HG03439 (cell line): Measurements from ENCODE around the gene MARK3.

Experiments
- ATAC-seq: cut with Tn5 transposase; IDR thresholded peaks from one replicate; pipeline ENCODE4 v1.9.1; 2021; ENCODE audit warnings: mild to moderate bottlenecking, moderate library complexity; ENCODE audit not compliant: unreplicated experiment

The MARK3 gene

DNA sequence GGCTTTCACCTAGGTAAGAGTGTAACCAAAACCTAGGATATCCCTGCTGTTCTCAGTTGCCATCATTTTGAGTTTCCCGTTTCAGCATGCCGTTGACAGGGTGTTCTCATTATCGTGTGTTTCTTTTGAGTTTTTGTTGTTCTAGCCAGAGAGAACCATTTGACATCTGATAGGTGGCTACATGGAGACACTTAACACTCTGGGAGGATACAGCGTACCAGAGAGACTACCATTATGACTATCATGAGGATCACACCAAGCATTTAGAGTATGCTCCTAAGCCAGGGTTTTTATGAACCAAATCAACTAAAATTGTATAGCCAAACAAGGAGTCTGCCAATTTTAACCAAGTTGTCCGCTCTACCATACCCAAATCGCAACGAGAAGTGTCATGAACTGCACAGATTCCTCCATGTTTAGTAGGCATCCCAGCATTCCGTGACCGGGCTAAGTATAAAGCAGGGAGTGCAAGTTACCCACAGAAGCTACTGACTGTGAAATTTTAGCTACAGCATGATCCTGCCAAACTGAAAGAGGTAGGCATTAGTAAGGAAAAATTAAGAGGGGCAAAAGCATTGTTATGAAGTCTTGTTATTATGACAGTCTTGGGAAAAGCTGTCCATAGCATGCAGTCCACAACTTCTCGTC, 48.8 kb downstream of the MARK3 start:
- no peak for ATAC-seq

DNA sequence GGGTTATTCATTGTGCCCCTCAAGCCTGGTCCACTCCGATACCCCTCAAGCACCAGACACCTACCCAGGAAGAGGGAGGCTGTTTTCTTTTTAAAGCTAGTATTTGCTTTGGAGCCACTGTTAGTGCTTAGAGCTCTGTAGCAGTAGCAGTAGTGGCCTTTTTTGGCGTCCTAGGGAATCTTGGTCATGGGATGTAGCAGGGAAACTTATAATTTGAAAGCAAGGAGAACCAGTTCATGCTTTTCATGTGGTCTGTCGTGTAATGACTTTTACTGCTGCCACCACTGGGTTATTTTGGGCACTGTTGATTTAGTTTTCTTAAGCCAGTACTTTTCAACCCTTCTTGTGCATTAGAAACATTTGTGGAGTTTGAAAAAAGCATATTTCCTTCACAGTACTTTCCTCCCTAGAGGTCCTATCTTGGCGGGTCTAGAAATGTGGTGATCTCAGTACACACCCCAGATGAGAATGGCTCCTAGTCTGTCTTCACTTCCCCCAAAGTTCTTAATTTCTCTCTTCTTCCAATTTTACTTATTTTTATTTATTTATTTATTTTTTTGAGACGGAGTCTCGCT, 49.7 kb downstream of the MARK3 start:
- no peak for ATAC-seq

DNA sequence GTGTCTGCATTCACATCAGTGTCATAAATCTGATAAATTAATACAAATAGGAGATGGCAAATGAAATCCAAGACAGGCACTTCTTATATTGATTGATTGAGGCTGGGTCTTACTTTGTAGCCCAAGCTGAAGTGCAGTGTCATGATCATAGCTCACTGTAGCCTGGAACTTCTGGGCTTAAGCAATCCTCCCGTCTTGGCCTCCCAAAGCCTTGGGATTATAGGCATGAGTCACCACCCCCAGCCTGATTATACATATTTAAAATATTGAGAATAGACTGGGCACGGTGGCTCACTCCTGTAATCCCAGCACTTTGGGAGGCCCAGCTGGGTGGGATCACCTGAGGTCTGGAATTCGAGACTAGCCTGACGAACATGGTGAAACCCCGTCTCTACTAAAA, 51.3 kb downstream of the MARK3 start:
- no peak for ATAC-seq

DNA sequence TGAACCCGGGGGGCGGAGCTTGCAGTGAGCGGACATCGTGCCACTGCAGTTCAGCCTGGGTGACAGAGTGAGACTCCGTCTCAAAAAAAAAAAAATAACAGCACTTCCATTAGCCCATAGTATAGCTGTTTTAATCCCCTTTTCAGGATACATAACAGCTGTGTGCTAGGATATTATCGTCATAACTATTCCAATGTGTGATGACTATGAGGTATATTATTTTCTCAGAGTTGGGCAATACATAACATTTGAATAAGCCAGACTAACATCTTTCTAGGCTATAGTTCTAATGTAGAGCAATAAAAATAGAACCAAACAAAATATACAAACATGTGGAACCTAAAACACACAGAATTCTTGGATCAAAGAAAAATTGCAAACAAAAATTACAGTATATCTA, 57.1 kb downstream of the MARK3 start:
- no peak for ATAC-seq

DNA sequence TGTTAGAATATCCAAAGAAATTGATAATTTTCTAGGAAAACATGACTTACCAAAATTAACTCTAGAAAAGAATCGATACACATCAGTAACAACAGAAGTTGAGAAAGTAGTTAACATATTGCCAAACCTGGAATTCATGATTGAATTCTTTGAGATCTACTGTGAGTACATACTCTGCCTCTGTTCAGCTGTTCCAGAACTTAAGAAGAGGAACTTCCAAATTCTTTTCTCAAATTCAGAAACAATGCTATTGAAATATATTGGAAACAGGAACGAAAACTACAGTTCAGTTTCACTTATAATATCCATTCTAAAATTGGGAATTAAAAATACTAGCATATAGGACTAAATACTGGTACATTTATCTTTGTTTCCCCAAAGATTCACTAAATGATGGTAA, 57.9 kb downstream of the MARK3 start:
- ATAC-seq = no peak

DNA sequence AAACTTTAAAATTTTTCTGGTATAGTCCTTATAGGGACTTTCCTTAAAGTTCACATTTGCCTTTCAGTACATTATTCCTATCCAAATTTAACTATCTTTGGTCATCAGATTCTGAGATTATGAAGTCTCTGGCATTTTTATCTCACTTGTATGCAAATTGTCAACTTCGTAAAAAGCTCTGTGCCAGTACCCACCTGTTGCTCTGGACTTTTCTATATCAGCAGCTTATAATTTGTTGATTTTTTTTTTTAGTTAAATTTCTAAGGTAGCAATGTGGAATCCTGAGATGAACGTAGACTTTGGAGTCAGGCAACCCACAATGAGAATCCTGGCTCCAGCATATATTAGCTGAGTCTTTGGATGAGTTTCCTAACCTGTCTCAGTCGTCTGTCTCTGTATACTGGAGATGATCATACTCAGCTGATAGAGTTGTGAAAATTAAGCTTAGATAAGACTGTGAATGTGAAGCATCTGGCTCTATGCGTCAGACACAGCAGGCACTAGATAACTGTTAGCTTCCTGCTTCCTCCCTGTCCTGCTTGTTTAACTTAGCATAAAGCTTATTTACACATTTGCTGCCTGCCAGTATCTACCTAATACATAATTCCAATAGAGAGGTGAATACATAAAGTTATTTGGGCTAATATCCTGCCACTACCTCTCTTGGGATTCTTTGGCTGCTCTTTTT, 59.8 kb downstream of the MARK3 start:
- no peak for ATAC-seq

DNA sequence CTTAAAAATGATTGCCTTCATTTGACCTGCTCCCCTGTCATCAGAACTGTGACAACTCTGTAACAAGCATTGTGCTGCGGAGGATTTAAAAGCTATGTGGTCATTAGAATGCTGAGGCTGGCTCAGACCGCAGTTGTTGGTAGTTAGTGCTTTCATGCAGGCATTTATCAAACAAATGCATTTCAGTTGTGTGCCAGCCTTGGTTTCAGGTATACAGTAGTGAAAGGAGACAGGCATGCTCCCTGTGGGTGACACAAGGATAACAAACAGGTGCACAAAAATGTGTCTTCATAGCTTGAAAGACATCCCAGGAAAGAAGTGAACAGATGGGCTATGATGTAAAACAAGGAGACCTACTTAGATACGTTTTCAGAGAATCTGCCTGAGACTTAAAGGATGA, 60.6 kb downstream of the MARK3 start:
- ATAC-seq = no peak

DNA sequence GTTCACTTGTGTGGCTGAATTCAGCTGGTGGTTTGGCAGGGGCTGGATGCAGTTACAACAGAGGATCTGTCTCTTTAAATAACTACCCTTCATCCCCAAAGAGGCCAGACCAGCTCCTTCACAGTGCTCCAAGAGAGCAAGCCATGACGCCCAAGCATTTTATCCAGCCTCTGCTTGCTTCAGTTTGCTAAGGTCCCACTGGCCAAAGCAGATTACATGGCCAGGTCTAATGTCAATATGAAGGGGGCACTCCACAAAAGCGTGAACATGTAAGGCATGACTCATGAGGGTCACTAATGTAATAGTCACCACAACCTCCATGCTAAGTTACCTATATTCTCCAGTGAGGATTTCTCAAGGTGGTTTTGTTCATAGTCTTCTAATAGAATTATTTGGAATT, 62.9 kb downstream of the MARK3 start:
- no peak for ATAC-seq

DNA sequence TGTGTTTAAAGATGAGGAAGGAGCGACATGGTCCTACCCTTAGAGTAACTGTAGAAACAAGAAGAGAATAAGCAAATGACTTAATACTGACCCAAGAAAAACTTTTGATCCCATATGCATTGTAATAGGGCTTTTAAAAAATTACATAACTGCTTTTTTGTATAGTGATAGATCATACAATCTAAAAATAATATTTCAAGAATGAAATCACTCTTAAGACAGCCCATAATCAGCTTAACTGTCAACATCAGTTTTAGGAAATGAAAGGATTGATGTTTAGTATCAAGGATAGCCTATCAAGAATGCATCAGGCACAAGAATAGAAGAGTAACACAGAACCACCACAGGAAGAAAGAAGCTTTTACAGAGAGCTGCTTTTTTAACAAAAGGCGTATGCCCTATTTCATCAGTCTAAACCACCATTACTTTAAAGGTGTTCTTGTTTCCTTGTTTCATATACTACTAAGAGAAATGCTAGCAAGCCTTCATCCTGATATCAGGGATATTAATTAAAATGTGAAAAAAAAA, 64.5 kb downstream of the MARK3 start:
- no peak for ATAC-seq

DNA sequence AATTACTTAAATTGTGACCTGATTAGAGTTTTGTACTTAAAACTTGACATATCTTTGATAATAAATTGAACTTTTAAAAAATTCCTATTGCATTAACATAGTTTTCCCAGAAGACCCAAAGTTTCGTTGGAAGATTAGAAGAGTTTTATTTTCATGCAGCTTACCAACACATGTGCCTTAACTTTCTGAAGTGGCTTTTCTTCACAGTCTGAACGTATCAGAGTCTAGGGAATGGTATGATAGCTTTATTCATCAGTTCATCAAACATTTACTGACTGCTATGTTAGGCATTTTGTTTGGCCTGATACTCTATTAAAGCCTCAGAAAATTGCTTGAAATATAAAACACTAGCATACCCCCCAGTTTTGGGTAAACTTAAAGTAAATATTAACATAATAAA, 65.2 kb downstream of the MARK3 start:
- ATAC-seq = no peak

DNA sequence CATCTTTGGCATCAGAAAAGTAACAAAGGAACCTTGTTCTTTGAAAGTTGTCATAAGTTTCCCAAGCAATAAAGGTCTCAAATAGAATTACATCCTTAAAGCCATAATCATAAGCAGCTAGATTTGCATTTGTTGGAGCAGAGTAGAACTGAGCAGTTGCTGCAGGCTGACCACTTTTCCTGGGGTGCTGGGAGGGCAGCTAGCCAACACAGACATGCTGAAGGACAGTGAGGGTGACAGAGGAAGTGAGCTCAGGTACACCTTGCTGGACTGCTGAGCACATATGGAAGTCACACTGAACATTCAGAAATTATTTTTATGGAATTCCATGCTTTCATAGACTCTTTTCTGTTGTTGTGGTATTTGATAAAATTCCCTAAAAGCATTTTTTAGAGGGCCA, 66.2 kb downstream of the MARK3 start:
- no peak for ATAC-seq

DNA sequence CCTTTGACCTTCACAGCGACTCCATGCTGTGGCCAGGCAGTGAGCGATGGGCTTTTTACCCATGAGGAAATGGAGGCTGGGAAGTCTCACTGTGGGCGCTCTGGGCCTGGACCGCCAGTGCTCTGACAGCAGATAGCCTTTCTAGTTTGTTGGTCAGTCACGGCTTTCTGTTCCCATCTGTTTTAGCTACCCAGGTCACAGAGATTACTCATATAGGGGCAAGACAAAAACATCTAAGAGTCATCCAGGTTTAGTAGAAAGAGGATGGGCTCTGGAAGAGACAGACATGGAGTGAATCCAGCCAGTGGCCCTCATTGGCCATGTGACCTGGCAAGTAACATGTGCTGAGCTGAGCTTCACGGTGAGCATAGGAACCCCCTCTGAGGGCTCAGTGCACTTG, 68.6 kb downstream of the MARK3 start:
- no peak for ATAC-seq

DNA sequence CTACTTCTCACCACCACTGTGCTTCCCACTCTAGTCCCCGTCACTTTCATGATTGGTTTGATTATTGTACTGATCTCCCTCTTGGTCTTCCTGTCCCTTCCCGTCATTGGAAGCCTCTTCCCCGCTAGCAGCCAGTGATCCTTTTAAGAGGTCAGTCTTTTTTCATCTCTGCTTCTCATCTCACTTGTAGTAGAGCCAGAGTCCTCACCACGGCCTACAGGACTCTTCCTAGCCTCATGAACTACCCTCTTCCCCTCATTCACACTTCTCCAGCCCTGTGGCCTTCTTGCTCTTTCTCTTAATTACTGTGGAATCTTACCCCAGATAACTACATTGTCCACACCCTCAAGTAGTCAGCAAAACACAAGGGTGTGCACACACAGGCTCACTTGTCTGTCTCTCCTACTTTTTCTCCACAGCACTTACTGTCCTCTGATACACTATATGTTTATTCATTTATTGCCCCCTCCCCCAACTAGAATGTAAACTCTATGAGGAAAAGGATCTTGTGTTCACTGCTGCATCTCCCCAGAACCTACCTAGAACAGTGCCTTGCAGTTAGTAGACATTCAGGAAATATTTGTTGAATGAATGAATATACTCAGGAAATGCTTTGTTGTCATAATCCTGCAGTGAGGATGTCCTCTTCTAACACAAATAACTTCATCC, 71.1 kb downstream of the MARK3 start:
- ATAC-seq = no peak

DNA sequence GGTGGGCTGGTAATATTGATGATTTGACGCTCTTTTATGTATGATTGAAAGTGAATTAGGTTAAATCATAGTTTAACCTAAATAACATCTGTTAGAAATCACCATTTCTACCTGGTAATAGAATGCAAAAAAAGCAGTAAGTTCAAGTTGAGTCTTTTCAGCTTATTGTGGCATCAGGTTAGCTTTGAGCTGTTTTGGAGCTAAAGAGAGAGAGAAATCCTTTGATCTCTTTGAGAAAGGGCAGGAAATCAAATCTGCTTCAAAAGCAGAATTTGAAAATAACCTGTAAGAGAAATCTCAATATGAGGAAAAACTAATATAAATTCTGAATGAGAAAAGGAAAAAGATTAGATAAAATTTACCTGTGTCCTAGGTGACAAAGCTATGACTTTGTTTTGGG, 75.2 kb downstream of the MARK3 start:
- no peak for ATAC-seq

DNA sequence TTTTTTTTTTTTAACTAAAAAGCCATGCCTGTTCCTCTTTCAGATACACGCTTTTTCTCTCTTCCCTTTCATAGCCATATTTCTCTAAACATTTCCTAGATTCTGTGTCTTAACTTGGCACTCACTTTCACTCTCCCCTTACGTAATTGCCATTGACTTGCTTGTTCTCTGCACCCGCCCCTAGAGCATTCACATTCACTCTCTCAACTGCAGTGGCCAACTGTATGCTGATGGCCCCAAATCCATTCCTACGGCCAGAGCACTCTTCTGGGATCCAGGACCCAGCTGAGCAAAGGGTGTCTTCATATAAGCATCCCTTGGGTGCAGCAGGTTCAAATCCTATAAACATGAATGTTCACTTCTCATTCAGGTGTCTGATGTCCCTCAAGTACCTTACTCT, 77.9 kb downstream of the MARK3 start:
- no peak for ATAC-seq

DNA sequence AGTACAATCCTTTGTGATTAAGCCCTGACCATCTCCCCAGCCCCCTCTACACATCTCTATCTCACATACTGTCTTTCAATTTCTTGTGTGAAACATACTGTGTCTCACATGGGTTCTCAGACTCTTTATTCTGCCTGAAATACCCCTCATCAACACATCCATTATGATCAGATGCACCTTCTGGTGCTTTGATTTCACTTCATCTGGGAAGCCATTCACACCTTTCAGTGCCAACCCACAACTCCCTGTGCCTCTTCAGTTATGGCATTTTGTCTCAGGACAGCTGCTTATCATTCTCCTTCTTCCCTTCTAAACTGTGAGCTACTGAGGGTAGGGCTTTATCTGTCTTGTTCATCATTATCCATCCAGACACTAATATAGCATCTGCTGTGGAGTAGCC, 78.6 kb downstream of the MARK3 start:
- ATAC-seq = no peak

DNA sequence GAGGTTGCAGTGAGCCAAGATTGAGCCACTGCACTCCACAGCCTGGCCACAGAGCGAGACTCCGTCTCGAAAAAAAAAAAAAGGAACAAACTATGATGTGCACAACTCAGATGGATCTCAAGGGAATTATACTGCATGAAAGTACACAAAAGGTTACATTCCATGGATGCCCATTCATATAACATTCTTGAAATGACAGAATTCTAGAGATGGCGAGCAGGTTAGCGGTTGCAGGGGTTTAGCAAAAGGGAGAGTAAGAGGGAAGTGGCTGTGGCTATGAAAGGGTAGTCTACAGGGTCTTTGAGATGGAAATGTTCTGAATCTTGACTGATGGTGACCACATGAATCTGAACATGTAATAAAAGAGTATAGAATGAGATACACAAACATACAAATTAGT, 87.7 kb downstream of the MARK3 start:
- no peak for ATAC-seq

DNA sequence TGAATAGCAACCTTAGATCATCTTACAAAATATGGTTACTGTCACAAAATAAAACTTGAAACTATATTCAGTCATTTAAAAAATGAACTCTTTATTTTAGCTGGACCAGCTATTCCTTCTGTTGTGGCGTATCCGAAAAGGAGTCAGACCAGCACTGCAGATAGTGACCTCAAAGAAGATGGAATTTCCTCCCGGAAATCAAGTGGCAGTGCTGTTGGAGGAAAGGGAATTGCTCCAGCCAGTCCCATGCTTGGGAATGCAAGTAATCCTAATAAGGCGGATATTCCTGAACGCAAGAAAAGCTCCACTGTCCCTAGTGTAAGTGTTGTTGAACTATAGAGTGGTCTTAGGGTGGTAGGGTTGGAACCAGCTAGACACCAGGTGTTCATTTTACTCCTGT, 89.7 kb downstream of the MARK3 start:
- no peak for ATAC-seq

DNA sequence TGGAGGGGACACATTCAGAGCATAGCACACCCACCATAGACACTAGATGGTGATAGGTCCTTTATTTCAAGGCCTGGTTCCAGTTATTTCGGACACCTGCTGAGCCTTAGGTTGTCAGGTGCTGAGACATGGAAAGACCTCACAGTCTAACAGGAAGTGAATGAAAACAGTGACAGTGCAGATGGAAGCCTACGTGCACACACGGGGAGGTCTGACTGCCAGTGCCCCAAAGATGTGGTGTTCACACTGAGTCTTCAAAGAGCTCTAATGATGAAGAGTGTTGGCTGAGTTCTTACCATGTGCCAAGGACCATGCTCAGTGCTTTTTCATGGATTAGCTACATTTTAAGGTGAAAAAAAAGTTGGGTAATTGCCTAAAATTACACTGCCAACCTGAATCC, 90.8 kb downstream of the MARK3 start:
- no peak for ATAC-seq

DNA sequence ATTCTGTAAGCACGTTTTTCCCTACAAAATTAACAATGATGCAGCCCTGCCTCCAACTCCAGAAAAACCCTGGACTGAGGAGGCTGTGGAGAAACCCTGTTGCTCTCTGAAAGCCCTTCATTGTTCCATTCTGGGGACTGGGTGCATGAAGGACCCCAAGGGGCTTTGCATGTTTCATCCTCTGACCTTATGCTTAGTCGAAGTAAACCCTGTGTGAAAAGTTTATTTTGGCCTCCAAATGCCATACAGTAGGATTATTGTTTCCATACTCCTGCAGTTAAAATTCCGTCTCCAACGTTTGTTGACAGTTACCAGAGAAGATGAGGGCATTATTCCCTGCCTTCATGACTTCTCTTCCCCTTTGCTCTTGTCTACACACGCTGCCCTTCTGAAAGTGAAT, 91.4 kb downstream of the MARK3 start:
- no peak for ATAC-seq

DNA sequence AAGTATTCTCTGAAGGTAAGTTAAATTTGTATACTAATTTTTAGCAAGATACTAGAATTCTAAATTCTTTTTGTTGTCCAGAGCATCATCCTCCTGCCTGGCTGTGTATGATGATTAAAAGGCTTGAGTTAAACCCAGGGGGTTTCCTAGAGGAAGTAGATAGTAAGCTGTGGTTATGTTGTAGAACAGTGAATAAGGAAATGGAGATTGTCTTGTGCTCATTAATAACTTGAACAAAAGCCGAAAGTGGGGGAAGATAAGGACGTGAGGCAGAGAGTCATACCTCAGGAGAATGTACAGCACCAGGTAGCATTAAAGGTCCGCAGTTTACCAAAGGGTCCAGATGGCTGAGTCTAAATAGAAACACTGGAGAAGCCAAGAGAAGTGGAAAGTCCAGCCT, 95.4 kb downstream of the MARK3 start:
- ATAC-seq = no peak

DNA sequence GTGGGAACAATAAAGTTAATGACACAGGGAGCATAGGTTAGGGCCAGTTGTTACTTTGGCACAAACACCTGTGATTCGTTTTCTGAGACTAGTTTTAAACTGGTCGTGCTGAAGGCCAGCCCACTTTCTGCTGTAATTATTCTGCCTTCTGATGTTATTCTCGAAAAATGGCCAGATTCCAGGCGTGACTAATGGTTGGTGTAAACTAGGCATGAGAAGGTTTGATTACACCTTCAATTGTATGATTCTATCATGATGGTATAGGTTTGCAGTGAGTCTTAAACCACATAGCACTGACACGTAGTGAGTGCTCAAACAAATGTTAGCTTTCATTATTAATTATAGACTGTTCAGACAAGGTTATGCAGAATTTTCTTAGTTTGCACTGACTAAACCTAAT, 98.4 kb downstream of the MARK3 start:
- ATAC-seq = no peak
